GM12873 (cell line): Measurements from ENCODE around the gene RNF182.

Experiments
- TF ChIP-seq, protein P1 (sequence below): IDR thresholded peaks from 2 replicates; pipeline ENCODE4 v1.5.1; 2012; ENCODE audit warnings: low read depth, mild to moderate bottlenecking, moderate library complexity, low read length, control low read depth; ENCODE audit not compliant: insufficient read depth; ENCODE audit errors: missing control alignments

The RNF182 gene, protein sequence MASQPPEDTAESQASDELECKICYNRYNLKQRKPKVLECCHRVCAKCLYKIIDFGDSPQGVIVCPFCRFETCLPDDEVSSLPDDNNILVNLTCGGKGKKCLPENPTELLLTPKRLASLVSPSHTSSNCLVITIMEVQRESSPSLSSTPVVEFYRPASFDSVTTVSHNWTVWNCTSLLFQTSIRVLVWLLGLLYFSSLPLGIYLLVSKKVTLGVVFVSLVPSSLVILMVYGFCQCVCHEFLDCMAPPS

DNA sequence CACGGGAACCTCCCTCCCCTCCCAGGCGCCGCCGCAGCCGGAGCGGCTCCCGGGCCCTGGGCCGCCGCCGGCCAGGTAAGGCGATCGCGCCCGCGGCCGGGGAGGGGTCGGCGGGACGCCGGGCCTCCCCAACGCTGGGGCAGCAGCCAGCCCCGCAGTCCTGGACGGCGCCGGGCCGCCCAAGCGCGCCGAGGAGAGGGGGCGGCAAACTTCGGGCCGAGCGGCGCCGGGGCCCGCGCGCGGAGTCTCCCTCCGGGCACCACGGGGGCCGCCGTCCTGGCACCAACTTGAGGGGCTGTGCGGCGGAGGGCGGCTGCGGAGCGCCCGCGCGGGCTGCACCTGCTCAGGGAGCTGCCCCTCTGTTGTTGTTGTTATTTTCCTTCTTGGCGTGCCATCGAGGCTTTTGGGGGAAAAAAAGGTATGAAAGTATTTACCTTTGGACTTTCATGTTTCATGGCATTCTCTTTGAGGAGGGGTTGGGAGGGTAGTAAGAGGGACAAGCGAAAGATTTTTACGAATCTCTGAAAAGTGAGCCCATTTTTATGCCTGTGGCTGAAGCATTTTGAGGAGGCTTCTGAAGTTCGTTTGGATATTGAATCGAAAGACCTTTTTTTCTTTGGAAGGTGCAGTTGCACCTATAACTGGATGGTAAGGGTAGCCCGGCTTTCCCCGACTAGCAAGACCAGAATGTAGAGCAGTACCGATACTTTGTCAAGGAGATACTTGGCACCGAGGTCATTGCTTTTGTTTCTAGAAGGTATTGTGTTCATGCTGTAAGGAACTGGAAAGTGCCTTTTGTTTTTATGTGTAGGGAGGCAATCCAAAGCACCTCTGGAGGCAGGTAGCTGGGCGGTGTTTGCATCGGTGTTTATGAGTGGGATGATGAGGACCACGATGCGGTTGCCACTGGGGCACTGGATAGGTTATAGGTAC, at the start of gene RNF182:
Gene RNF182 (plus strand): TSS at position 4 of the 933 bp plus-strand sequence. CDS start 52,168 bp downstream, outside the sequence.
- TF ChIP-seq, protein P1, sequence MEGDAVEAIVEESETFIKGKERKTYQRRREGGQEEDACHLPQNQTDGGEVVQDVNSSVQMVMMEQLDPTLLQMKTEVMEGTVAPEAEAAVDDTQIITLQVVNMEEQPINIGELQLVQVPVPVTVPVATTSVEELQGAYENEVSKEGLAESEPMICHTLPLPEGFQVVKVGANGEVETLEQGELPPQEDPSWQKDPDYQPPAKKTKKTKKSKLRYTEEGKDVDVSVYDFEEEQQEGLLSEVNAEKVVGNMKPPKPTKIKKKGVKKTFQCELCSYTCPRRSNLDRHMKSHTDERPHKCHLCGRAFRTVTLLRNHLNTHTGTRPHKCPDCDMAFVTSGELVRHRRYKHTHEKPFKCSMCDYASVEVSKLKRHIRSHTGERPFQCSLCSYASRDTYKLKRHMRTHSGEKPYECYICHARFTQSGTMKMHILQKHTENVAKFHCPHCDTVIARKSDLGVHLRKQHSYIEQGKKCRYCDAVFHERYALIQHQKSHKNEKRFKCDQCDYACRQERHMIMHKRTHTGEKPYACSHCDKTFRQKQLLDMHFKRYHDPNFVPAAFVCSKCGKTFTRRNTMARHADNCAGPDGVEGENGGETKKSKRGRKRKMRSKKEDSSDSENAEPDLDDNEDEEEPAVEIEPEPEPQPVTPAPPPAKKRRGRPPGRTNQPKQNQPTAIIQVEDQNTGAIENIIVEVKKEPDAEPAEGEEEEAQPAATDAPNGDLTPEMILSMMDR, result no peak

DNA sequence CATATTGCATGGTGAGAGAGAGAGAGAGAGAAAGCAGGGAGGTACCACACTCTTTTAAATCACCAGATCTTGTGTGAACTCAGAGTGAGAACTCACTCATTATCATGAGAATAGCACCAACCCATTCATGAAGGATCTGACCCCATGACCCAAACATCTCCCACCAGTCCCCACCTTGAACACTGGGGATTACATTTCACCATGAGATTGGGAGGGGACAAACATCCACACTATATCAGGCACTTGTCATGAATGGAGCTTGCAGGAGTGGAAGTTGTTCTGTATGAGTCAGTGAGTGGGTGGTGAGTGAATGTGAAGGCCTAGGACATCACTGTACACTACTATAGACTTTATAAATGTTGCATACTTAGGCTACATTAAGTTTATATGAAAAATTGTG, 47.7 kb upstream of the RNF182 start:
- TF ChIP-seq, protein P1, result no peak

DNA sequence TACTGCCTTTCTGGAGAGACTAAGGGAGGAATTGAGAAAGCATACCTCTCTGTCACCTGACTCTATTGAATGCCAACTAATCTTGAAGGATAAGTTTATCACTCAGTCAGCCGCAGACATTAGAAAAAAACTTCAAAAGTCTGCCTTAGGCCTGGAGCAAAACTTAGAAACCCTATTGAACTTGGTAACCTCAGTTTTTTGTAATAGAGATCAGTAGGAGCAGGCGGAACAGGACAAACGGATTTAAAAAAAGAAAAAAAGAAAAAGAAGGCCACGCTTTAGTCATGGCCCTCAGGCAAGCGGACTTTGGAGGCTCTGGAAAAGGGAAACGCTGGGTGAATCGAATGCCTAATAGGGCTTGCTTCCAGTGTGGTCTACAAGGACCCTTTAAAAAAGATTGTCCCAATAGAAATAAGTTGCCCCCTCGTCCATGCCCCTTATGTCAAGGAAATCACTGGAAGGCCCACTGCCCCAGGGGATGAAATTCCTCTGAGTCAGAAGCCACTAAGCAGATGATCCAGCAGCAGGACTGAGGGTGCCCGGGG, 43.1 kb upstream of the RNF182 start:
- TF ChIP-seq, protein P1, result no peak

DNA sequence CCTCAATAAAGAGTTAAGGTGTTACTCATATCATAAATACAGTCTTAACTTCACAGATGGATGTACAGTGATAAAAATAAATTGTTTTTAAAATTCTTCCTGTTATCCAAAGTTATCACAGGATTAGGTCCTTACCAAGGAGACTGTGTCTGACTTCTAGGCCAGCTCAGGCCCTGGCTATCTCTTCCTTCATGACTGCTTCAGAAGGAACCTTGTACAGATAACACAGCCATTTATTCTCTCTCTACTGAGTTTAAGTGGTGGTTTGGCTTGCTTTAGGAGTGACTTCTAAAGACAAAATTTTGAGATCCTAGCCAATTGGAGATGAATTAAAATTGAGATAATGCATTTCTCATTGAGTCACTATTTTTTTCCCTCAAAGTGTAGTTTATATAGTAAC, 40.8 kb upstream of the RNF182 start:
- TF ChIP-seq, protein P1, result no peak

DNA sequence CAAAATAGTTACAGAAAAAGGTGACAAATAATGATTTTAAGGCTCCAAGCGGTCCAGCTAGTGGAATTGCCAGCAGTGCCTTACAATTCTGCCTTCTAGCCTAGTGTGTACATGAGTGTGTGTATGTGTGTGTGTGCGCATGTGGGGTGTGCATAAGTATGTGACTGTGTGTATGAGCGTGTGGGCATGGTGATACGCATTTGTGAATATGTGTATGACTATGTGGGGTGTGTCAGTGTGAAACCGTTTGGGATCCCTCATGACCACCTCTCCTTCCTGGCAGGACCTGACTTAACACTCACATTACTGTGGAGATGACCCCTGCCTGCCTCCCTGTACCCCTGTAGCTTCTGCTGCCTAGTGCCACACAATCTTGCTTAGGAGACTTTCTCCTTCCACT, 40.4 kb upstream of the RNF182 start:
- TF ChIP-seq, protein P1, result no peak

DNA sequence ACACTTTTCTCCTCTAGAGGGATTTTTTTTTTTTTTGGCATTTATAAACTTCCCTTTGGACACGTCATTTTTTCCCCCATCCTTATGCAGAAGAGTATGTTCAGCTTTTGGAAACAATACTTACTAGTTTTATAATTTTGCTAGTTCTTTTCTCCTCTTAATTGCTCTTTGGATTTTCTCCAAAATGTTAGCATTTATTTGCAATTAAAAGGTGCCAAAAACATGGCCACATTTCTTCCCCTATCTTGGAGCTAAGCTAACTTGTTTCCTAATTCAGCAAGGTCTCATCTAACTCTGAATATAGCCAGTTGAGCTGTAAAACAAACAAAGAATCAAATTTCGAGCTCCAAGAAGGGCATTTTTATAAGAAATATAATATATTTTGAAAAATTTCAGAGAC, 39.2 kb upstream of the RNF182 start:
- TF ChIP-seq, protein P1, result no peak

DNA sequence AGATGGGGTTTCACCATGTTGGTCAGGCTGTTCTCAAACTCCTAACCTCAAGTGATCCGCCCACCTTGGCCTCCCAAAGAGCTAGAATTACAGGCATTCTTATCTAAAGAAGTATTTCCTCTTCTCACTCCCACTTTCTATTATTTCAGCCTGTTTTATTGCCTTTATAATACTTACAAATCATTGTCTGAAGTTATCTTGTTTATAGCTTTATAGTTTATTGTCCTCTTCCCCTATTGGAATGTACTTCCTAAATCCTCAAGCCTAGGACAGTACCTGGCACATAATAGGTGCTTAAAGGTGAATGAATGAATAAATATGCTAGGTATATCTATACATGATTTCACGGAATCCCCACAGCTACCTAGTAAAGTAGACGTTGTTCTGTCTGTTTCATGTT, 37.8 kb upstream of the RNF182 start:
- TF ChIP-seq, protein P1, result no peak
